HepG2 (cell line): ENCODE data around the gene CHCHD3. TPM values are rescaled to one million over a fixed set of nuclear protein-coding genes. Genes with fewer than 3 reads are reported as not detected.

ENCODE experiments used
- ATAC-seq: fragments of 200-7000 bp; cut with Tn5 transposase; 3 replicates; pipeline ENCODE4 v1.9.1; 2020; ENCODE audit warnings: mild to moderate bottlenecking, moderate library complexity
- BruUV-seq: library from RNA; stranded (reverse); fragments of 400-500 nt; replicated peaks from 2 replicates; lab custom pipeline; 2021; lab: Mats Ljungman, UMichigan
- CTCF ChIA-PET: fragments of 300-600 bp; formaldehyde crosslinking; extraction: SDS; loops from one replicate; lab custom pipeline; 2021; ENCODE audit warnings: low total read pairs, inconsistent platforms, low intra/inter-chr PET ratio; lab: Yijun Ruan, JAX
- POLR2A ChIA-PET: fragments of 350-600 bp; sonication (Branson Sonifier 250); formaldehyde crosslinking; loops from one replicate; lab custom pipeline; 2020; ENCODE audit warnings: antibody characterized with exemption, inconsistent platforms; lab: Yijun Ruan, JAX
- DNase-seq: peaks from one replicate; pipeline ENCODE4 v3.0.0-alpha.2; 2015; ENCODE audit warnings: low spot score
- FAIRE-seq: peaks from 3 replicates; lab custom pipeline; 2011; peaks lifted over from hg19 to GRCh38; lab: Jason Lieb, UNC
- H2AFZ ChIP-seq: one replicate; pipeline ENCODE4 v1.6.1; 2011; ENCODE audit warnings: low read length, inconsistent platforms
- H3K27ac ChIP-seq: fragments of 300-600 bp; 3 replicates; pipeline ENCODE4 v1.8.0; 2011; ENCODE audit warnings: mixed run types, mild to moderate bottlenecking, mixed read lengths, low read length, inconsistent platforms; ENCODE audit not compliant: insufficient read depth; ENCODE audit errors: extremely low read length
- H3K27me3 ChIP-seq, 2 experiments: fragments of 200-600 bp in 1 of 2; 2 replicates in 1 of 2; 3 replicates in 1 of 2; pipeline versions ENCODE4 v1.6.0 to v1.8.0; 2011; ENCODE audit warnings: low read length in 2 of 2, mild to moderate bottlenecking in 2 of 2, moderate library complexity in 2 of 2, inconsistent platforms in 1 of 2; ENCODE audit not compliant: insufficient read depth in 2 of 2, control insufficient read depth in 1 of 2
- H3K36me3 ChIP-seq, 2 experiments: fragments of 200-600 bp in 1 of 2; replicated peaks in 1 of 2; 2 replicates in 1 of 2; 3 replicates in 1 of 2; pipeline versions ENCODE4 v1.5.1 to v1.8.0; 2011; ENCODE audit warnings: low read length in 2 of 2, inconsistent platforms in 1 of 2; ENCODE audit not compliant: insufficient read depth in 2 of 2, control insufficient read depth in 1 of 2
- H3K4me1 ChIP-seq: 2 replicates; pipeline ENCODE4 v1.5.1; 2012; ENCODE audit warnings: low read length, inconsistent platforms; ENCODE audit not compliant: insufficient read depth
- H3K4me2 ChIP-seq: 2 replicates; pipeline ENCODE4 v1.6.0; 2011; ENCODE audit warnings: low read depth, low read length, inconsistent platforms
- H3K4me3 ChIP-seq, 3 experiments: fragments of 200-600 bp in 1 of 3; sonication (generic), shearing (Covaris generic) in 1 of 3; replicated peaks in 1 of 3; 2 replicates each; pipeline ENCODE4 v1.5.1; 2011 to 2016; ENCODE audit warnings: low read length in 3 of 3, inconsistent platforms in 2 of 3, low read depth in 2 of 3, mild to moderate bottlenecking in 2 of 3, control low read depth in 1 of 3, mixed read lengths in 1 of 3; ENCODE audit not compliant: insufficient read depth in 1 of 3
- H3K79me2 ChIP-seq: one replicate; pipeline ENCODE4 v1.6.1; 2011; ENCODE audit warnings: low read length, inconsistent platforms; ENCODE audit not compliant: insufficient read depth
- H3K9ac ChIP-seq: 2 replicates; pipeline ENCODE4 v1.6.0; 2011; ENCODE audit warnings: mild to moderate bottlenecking, low read depth, low read length, inconsistent platforms; ENCODE audit not compliant: insufficient read depth
- H3K9me3 ChIP-seq: 2 replicates; pipeline ENCODE4 v1.5.1; 2012; ENCODE audit warnings: mild to moderate bottlenecking, low read length
- H4K20me1 ChIP-seq: 2 replicates; pipeline ENCODE4 v1.6.0; 2011; ENCODE audit warnings: inconsistent platforms, mild to moderate bottlenecking, low read length, moderate library complexity; ENCODE audit not compliant: insufficient read depth
- ATF4 ChIP-seq, 2 experiments: fragments of 450-650 bp in 1 of 2; sonication (generic) in 1 of 2; formaldehyde crosslinking; IDR thresholded peaks; 2 replicates each; pipeline versions ENCODE4 v1.5.0 to v1.8.0; 2020 to 2022; ENCODE audit warnings: mild to moderate bottlenecking in 1 of 2, missing genetic modification reagents in 1 of 2
- CEBPG ChIP-seq: IDR thresholded peaks from 2 replicates; pipeline ENCODE4 v1.6.1; 2016
- ELF1 ChIP-seq: sonication (generic); formaldehyde crosslinking; IDR thresholded peaks from 2 replicates; pipeline ENCODE4 v1.4.0; 2020; ENCODE audit warnings: missing genetic modification reagents
- FIP1L1 ChIP-seq: fragments of 200-400 bp; formaldehyde crosslinking; IDR thresholded peaks from 2 replicates; pipeline ENCODE4 v1.6.1; 2018; ENCODE audit warnings: low read depth, mild to moderate bottlenecking, low read length, moderate library complexity, borderline replicate concordance; ENCODE audit not compliant: insufficient read depth
- TBX3 ChIP-seq: fragments of 450-650 bp; IDR thresholded peaks from 2 replicates; pipeline ENCODE4 v1.6.1; 2017; ENCODE audit warnings: antibody characterized with exemption, mild to moderate bottlenecking, inconsistent platforms, borderline replicate concordance
- ZBTB1 ChIP-seq: sonication (generic); formaldehyde crosslinking; IDR thresholded peaks from 2 replicates; pipeline ENCODE4 v1.4.0; 2020; ENCODE audit warnings: missing genetic modification reagents, borderline replicate concordance
- ZNF263 ChIP-seq: sonication (generic); formaldehyde crosslinking; IDR thresholded peaks from 2 replicates; pipeline ENCODE4 v1.4.0; 2020; ENCODE audit warnings: missing genetic modification reagents
- WGBS: methylation state at CpG from one replicate; pipeline ENCODE4 v1.1.6; 2017; ENCODE audit warnings: low lambda C conversion rate; 5-methylcytosine and 5-hydroxymethylcytosine counted together
- in situ Hi-C: cut with HindIII; loops from 2 replicates; pipeline ENCODE4 v1.10.0; 2017; ENCODE audit warnings: low pct_unique_long_range_greater_than_20kb; ENCODE audit not compliant: extremely low pct_ligation_motif_present
- intact Hi-C: fragments of 100-400 bp; cut with micrococcal nuclease; formaldehyde crosslinking; loops from one replicate; pipeline ENCODE4 v1.10.0; 2022; ENCODE audit not compliant: unreplicated experiment
- polyA plus RNA-seq, 8 experiments: library from polyadenylated mRNA; depleted of rRNA in 3 of 8; stranded (reverse) in 7 of 8; unstranded in 1 of 8; fragments of >200 nt; fragmentation: Illumina TruSeq in 4 of 8; extraction: Trizol in 4 of 8; gene quantifications; 2 replicates each; pipeline versions ENCODE4 v1.2.1 to v1.2.3, GENCODE V29; 2011 to 2016; ENCODE audit warnings: low read depth in 4 of 8, missing spikeins in 1 of 8, mixed read lengths in 1 of 8; ENCODE audit not compliant: insufficient read depth in 1 of 8
- total RNA-seq, 5 experiments: library from RNA; depleted of rRNA; stranded (reverse); fragments of >200 nt; fragmentation: Illumina TruSeq; extraction: Trizol; gene quantifications; 2 replicates each; pipeline ENCODE4 v1.2.3, GENCODE V29; 2016; ENCODE audit warnings: low read depth in 1 of 5
- TF ChIP-seq, protein P1 (sequence below): sonication (generic); formaldehyde crosslinking; IDR thresholded peaks from 2 replicates; pipeline ENCODE4 v1.4.0; 2020; ENCODE audit warnings: missing genetic modification reagents, borderline replicate concordance

Gene CHCHD3
- total and polyA plus RNA-seq, 2 of the 13 experiments (the other 11 are each of a cell fraction or from before 2014, with no cell fraction given), result 32.7 to 86.8 TPM

DNA sequence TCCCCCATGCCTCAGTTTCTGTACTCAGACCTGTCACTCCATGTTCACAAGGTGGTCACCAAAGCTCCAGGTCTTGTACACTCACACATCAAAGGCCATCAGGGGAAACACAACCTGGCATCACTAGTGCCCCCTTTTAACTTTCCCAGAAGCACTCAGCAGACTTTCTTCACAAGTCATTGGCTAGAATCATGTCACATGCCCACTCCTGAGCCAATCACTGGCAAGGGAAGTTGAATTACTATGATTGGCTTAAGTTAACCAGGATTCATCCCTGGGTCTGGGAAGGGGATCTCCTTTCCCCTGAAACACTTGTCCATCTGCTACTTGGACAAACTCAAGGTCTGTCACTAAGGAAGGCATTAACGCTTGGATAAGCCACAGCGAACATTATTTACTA, 311.8 kb downstream of the CHCHD3 start:
- ATAC-seq, result no peak
- in situ Hi-C loops, result no loop called here
- no peak for FAIRE-seq
- Histone ChIP-seq H3K9ac (no peak overlapping the region), H3K36me3 (no peaks in the 10 kb centered on the region), H3K27me3 (peaks cover 2 to 17% of the 10 kb centered on the region in 2 experiments; a peak in 3 of 5 replicates), H2AFZ (no peak overlapping the region), H3K4me2 (no peak overlapping the region), H3K79me2 (no peaks in the 10 kb centered on the region)
- DNase-seq, result no peak
- 54% methylated on average over 2 of the region's 2 CpGs for WGBS
- TF ChIP-seq ZBTB1 (no peak), ZNF263 (no peak), ATF4 (CRISPR knock-in tag; IDR thresholded peaks at IDR 0.05) (no peak), TBX3 (no peak), CEBPG (CRISPR knock-in tag) (no peak), FIP1L1 (no peak), ELF1 (CRISPR knock-in tag) (no peak)
- TF ChIP-seq, protein P1, sequence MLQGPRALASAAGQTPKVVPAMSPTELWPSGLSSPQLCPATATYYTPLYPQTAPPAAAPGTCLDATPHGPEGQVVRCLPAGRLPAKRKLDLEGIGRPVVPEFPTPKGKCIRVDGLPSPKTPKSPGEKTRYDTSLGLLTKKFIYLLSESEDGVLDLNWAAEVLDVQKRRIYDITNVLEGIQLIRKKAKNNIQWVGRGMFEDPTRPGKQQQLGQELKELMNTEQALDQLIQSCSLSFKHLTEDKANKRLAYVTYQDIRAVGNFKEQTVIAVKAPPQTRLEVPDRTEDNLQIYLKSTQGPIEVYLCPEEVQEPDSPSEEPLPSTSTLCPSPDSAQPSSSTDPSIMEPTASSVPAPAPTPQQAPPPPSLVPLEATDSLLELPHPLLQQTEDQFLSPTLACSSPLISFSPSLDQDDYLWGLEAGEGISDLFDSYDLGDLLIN (CRISPR knock-in tag), result no peak
- TF ChIP-seq, all 625 proteins: peak for 0
- Histone ChIP-seq H3K9me3 (peaks cover 6% of the 10 kb centered on the region; the same call in 1 of the 2 replicates), H3K27ac (no peak overlapping the region), H3K4me1 (no peaks in the 10 kb centered on the region), H4K20me1 (no peaks in the 10 kb centered on the region), H3K4me3 (no peak overlapping the region)
- intact Hi-C loops, result no loop called here
- CTCF ChIA-PET, result no interaction called here
- POLR2A ChIA-PET, result no interaction called here
- no TSS peak for BruUV-seq
